Karpas-422 (cell line): ENCODE results near the gene C16orf89. TPM values are rescaled to one million over a fixed set of nuclear protein-coding genes. Genes with fewer than 3 reads are reported as not detected.
A peak's percentile ranks its signal among the peaks of the same experiment; 100 is the strongest.
"Not testable (repeated sequence)": the region's sequence is repeated elsewhere in the genome, so short reads cannot be mapped to it uniquely, and the experiment has no call there.

ENCODE experiments used
- DNase-seq: peaks from one replicate; pipeline ENCODE4 v3.0.0-alpha.2; 2015
- H2AFZ ChIP-seq: fragments of 200-600 bp; sonication (generic); 2 replicates; pipeline ENCODE4 v1.6.1; 2014; ENCODE audit warnings: antibody characterized with exemption, low read length, mixed read lengths
- H3K27ac ChIP-seq: fragments of 200-600 bp; sonication (generic); 2 replicates; pipeline ENCODE4 v1.5.1; 2014; ENCODE audit warnings: mild to moderate bottlenecking, low read length, moderate library complexity
- H3K27me3 ChIP-seq: fragments of 200-600 bp; sonication (generic); 2 replicates; pipeline ENCODE4 v1.6.1; 2014; ENCODE audit warnings: low read length, mixed read lengths
- H3K36me3 ChIP-seq: fragments of 200-600 bp; sonication (generic); 2 replicates; pipeline ENCODE4 v1.6.1; 2014; ENCODE audit warnings: low read length, mixed read lengths; ENCODE audit not compliant: insufficient read depth
- H3K4me1 ChIP-seq: fragments of 200-600 bp; sonication (generic); 2 replicates; pipeline ENCODE4 v1.6.1; 2014; ENCODE audit warnings: mild to moderate bottlenecking, low read length, mixed read lengths
- H3K4me2 ChIP-seq: fragments of 200-600 bp; sonication (generic); 2 replicates; pipeline ENCODE4 v1.6.1; 2014; ENCODE audit warnings: low read length, low read depth, mild to moderate bottlenecking; ENCODE audit not compliant: poor library complexity, severe bottlenecking
- H3K4me3 ChIP-seq: fragments of 200-600 bp; sonication (generic); 2 replicates; pipeline ENCODE4 v1.5.1; 2014; ENCODE audit warnings: mild to moderate bottlenecking, antibody characterized with exemption, low read length, mixed read lengths
- H3K79me2 ChIP-seq: fragments of 200-600 bp; sonication (generic); 2 replicates; pipeline ENCODE4 v1.6.1; 2014; ENCODE audit warnings: mild to moderate bottlenecking, low read length, mixed read lengths
- H3K9ac ChIP-seq: fragments of 200-600 bp; sonication (generic); 2 replicates; pipeline ENCODE4 v1.6.0; 2014; ENCODE audit warnings: low read length
- H3K9me2 ChIP-seq: fragments of 200-600 bp; sonication (generic), shearing (Covaris generic); replicated peaks from 2 replicates; pipeline ENCODE4 v1.6.0; 2014; ENCODE audit warnings: mild to moderate bottlenecking, low read length, moderate library complexity; ENCODE audit not compliant: insufficient read depth
- H3K9me3 ChIP-seq: fragments of 300-700, 200-600 bp; sonication (generic); 2 replicates; pipeline ENCODE4 v1.6.1; 2014; ENCODE audit warnings: low read length, mixed read lengths
- H4K20me1 ChIP-seq: fragments of 200-600 bp; sonication (generic); 2 replicates; pipeline ENCODE4 v1.6.1; 2014; ENCODE audit warnings: mild to moderate bottlenecking, antibody characterized with exemption, low read length, low read depth; ENCODE audit not compliant: insufficient read depth
- total RNA-seq: library from RNA; depleted of rRNA; stranded (reverse); fragments of >200 nt; shearing (Covaris generic); gene quantifications from 2 replicates; pipeline ENCODE4 v1.2.3, GENCODE V29; 2014; ENCODE audit warnings: low replicate concordance

The C16orf89 gene
- total RNA-seq, 1 experiment from 2014 or later, result not detected

DNA sequence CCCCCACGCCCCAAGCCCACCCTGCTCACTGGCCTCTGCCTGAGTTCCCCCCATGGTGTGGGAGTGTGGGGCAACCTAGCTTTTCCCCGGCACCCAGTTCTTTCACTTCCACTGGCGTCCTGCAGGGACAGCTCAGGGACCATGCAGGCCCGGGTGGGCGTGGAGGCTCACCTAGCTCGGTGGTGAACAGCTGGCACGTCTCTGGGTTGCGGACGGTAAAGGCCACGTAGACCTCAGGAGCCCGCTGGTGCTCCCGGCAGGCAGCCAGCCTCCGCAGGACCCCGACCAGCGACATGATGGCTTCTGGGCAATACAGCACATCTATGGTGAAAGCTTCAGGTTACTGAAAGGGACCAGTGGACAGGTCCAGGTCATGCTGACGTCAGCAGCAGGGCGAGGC, 23.2 kb upstream of the C16orf89 start:
- not testable (repeated sequence) for H2AFZ ChIP-seq, H3K27ac ChIP-seq, H3K9ac ChIP-seq, H3K4me2 ChIP-seq, H4K20me1 ChIP-seq, H3K4me1 ChIP-seq, H3K79me2 ChIP-seq, H3K4me3 ChIP-seq, DNase-seq, H3K9me3 ChIP-seq, H3K36me3 ChIP-seq, H3K27me3 ChIP-seq, H3K9me2 ChIP-seq

GRCh38 chr16:5088086-5088790, 22.5 kb upstream of the C16orf89 start:
- not testable (repeated sequence) for H3K4me2 ChIP-seq, H2AFZ ChIP-seq, H3K9me2 ChIP-seq, H3K27me3 ChIP-seq, H3K9me3 ChIP-seq, H3K4me1 ChIP-seq, H3K79me2 ChIP-seq, DNase-seq, H3K27ac ChIP-seq, H3K4me3 ChIP-seq, H3K9ac ChIP-seq, H3K36me3 ChIP-seq, H4K20me1 ChIP-seq

DNA sequence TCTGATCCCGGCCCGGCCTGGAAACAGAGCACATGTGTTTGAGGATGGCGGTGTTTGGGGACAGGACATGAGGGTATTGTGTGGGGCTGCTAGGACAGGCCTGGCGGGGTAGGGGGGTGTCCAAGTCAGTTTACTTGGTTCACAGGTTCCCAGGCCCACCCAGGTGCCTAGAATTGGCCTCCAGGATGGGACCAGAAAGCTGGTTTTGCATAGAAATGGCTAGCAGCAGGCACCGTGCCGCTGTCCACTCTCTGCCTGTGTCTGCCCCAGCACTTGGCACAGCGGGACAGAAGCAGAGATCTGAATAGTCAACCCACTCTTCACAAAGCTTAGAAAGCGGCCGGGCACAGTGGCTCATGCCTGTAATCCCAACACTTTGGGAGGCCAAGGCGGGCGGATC, 20.0 kb upstream of the C16orf89 start:
- not testable (repeated sequence) for H3K9me3 ChIP-seq, H3K79me2 ChIP-seq

DNA sequence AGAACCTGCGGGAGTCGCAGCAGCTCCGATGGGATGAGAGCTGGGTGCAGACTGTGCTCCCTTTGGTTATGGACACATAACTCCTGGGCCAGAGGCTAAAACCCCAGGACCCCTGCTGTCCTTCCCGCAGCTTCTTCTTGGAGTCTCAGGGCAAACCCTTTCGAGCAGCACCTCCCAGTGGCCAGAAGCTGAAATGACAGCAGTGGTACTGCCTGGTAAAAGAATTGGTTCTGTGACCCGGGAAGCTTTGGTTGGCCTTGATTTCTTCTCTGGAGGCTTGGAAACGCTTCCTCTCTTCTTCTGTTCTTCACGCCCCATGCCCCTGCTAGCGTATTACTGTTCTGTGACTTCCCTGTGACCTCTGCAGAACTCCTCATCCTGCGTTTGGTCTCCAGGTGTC, 19.0 kb upstream of the C16orf89 start:
- H3K9ac ChIP-seq, H3K79me2 ChIP-seq, H3K4me2 ChIP-seq, H3K4me3 ChIP-seq, H3K27ac ChIP-seq, H3K4me1 ChIP-seq, H3K27me3 ChIP-seq, H3K9me2 ChIP-seq, H3K9me3 ChIP-seq, H4K20me1 ChIP-seq, H2AFZ ChIP-seq, H3K36me3 ChIP-seq: not testable (repeated sequence)
- DNase-seq, result peak; percentile 87

More for the DNA sequence above, 20.0 kb upstream of the C16orf89 start:
- H3K27ac ChIP-seq, H3K4me3 ChIP-seq, H3K4me1 ChIP-seq, H3K4me2 ChIP-seq, H3K9ac ChIP-seq, H3K36me3 ChIP-seq, H3K27me3 ChIP-seq, DNase-seq, H3K9me2 ChIP-seq, H2AFZ ChIP-seq, H4K20me1 ChIP-seq: not testable (repeated sequence)

DNA sequence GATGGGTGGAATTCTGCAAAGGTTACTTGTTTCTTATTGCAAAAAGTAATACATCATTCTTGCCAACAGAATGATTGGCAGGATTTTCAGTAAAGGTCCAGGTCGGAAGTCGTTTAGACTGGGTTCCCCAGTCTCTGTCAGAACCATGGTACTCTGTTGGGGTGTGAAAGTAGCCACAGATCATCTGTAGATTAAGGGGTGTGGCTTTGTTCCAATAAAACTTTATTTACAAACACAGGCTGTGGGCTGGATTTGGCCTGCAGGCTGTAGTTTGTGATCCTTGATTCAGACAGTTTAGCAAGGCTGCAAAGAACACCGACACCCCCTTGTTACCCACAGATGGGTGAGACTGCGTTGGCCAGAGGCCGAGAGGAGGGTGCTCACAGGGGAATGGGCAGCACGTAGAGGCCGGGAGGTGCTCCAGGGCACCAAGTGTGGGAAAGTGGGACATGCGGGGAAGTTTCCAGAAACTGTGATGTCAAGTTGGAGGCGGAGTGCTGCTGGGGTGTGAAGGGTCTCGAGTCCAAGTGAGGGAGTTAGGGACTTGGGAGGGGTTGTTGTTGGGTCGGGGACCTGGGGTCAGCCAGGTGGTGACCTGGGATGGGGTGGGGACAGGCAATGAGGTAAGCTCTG, 18.5 kb upstream of the C16orf89 start:
- H3K9me3 ChIP-seq, DNase-seq, H3K27me3 ChIP-seq, H3K9ac ChIP-seq, H3K36me3 ChIP-seq, H3K4me3 ChIP-seq, H3K4me2 ChIP-seq, H2AFZ ChIP-seq, H3K79me2 ChIP-seq, H3K9me2 ChIP-seq, H3K4me1 ChIP-seq, H4K20me1 ChIP-seq, H3K27ac ChIP-seq: not testable (repeated sequence)

DNA sequence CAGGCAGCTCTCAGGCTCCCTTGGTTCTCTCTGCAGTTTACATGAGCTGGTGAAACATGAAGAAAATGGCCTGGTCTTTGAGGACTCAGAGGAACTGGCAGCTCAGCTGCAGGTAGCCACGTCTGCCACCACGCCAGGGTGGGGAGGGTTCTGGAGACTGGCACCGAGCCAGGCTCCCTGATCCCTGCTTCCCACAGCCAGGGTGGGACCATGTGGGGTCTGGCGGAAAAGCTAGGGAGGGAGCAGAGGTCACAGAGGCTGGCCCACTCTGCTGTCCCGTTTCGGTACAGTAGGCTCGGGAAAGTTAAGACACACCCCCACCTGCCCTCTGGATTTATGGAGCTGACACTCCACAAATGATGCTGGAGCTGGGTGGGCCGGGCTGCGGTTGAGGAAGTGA, 17.9 kb upstream of the C16orf89 start:
- H3K9me3 ChIP-seq, H3K79me2 ChIP-seq, H3K27ac ChIP-seq, H3K4me3 ChIP-seq, H3K4me1 ChIP-seq, H4K20me1 ChIP-seq, H3K4me2 ChIP-seq, H3K9me2 ChIP-seq, H3K27me3 ChIP-seq, DNase-seq, H3K36me3 ChIP-seq, H2AFZ ChIP-seq, H3K9ac ChIP-seq: not testable (repeated sequence)

- not testable (repeated sequence) for H3K4me1 ChIP-seq, H3K27ac ChIP-seq, H3K9me2 ChIP-seq, H3K27me3 ChIP-seq, DNase-seq, H3K79me2 ChIP-seq, H3K36me3 ChIP-seq, H3K4me3 ChIP-seq, H3K9me3 ChIP-seq, H2AFZ ChIP-seq, H3K4me2 ChIP-seq, H3K9ac ChIP-seq, H4K20me1 ChIP-seq
Measured at GRCh38 chr16:5080996-5081395, 15.2 kb upstream of the C16orf89 start.

- DNase-seq, H3K27me3 ChIP-seq, H4K20me1 ChIP-seq, H2AFZ ChIP-seq, H3K4me3 ChIP-seq, H3K9ac ChIP-seq, H3K36me3 ChIP-seq, H3K79me2 ChIP-seq, H3K27ac ChIP-seq, H3K9me3 ChIP-seq, H3K4me2 ChIP-seq, H3K4me1 ChIP-seq, H3K9me2 ChIP-seq: not testable (repeated sequence)
Measured at GRCh38 chr16:5080461-5080860, 14.7 kb upstream of the C16orf89 start.
